ENCODE measurements around the gene MAGEA11. TPM values are rescaled to one million over a fixed set of nuclear protein-coding genes. Genes with fewer than 3 reads are reported as not detected.
"Not testable (repeated sequence)": the region's sequence is repeated elsewhere in the genome, so short reads cannot be mapped to it uniquely, and the experiment has no call there.

Gene MAGEA11
- total and polyA plus RNA-seq, 8 donors = not detected

DNA sequence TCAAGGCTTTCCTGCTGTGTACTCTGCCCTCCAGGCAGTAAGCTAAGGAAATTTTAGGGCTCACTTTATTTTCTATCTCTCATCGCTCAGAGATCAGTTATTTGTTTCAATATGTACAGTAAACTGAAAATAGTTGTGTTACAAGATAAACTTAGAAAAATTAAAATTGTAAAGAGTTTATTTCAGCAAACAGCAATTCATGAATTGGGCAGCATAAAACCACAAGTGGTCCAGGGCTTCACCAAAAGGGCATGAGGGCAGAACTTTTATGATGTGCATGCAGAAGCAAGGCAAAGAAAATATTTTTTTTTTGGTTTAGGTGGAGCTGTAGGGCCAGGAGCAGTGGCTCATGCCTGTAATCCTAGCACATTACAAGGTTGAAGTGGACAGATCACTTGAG is 20.1 kb upstream of the MAGEA11 start:
- FAIRE-seq (no peak), ATAC-seq (no peak), DNase-seq (no peak)
- H3K27me3 ChIP-seq = peaks cover 0 to 10% (median 5%) of the 10 kb centered on the region in 4 donors
- 76 to 93% methylated on average over 1 of the region's 1 CpG for WGBS, 2 donors
- H3K36me3 ChIP-seq = no peaks in the 10 kb centered on the region
- TF ChIP-seq, protein P1, sequence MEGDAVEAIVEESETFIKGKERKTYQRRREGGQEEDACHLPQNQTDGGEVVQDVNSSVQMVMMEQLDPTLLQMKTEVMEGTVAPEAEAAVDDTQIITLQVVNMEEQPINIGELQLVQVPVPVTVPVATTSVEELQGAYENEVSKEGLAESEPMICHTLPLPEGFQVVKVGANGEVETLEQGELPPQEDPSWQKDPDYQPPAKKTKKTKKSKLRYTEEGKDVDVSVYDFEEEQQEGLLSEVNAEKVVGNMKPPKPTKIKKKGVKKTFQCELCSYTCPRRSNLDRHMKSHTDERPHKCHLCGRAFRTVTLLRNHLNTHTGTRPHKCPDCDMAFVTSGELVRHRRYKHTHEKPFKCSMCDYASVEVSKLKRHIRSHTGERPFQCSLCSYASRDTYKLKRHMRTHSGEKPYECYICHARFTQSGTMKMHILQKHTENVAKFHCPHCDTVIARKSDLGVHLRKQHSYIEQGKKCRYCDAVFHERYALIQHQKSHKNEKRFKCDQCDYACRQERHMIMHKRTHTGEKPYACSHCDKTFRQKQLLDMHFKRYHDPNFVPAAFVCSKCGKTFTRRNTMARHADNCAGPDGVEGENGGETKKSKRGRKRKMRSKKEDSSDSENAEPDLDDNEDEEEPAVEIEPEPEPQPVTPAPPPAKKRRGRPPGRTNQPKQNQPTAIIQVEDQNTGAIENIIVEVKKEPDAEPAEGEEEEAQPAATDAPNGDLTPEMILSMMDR (IDR thresholded peaks at IDR 0.05) = no peak
- H3K4me1 ChIP-seq = no peaks in the 10 kb centered on the region
- intact Hi-C loops (cut with DNase I) = no loop called here
- H3K4me3 ChIP-seq = no peak overlapping the region
- H3K27ac ChIP-seq = no peak overlapping the region
- no peaks in the 10 kb centered on the region for H3K9me3 ChIP-seq

DNA sequence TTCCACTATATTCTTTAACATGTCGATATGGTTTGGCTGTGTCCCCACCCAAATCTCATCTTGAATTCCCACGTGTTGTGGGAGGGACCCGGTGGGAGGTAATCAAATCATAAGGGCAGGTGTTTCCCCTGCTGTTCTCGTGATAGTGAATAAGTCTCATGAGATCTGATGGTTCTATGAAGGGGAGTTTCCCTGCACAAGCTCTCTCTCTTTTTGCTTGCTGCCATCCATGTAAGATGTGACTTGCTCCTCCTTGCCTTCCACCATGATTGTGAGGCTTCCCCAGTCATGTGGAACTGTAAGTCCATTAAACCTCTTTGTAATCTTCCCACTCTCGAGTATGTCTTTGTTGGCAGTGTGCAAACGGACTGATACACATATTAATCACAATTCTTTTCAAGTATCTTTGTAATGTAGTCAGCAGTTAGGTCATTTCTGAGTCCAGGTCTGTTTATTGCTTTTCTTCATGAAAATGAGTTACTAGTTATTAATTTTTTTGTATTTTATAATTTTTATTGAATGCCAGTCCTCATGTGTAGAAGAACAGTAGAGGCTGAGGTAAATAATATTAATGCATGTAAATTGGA is 19.1 kb upstream of the MAGEA11 start:
- DNase-seq; intact Hi-C loops (cut with DNase I); H3K4me3 ChIP-seq; H3K4me1 ChIP-seq; H3K36me3 ChIP-seq; FAIRE-seq; H3K27ac ChIP-seq; H3K27me3 ChIP-seq; H3K9me3 ChIP-seq; ATAC-seq: not testable (repeated sequence)
- WGBS, 2 donors = 46 to 66% methylated on average over 6 of the region's 6 CpGs

DNA sequence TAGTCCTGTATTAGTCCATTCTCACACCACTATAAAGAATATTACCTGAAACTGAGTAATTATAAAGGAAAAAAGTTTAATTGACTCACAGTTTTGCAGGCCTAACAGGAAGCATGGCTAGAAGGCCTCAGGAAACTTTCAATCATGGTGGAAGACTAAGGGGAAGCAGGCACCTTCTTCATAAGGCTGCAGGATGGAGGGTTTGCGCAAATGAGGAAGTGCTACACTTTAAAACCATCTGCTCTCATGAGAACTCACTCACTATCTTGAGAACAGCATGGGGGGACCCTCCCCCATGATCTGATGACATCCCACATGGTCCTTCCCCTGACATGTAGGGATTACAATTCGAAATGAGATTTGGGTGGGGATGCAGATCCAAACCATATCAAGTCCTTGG is 12.1 kb upstream of the MAGEA11 start:
- Histone ChIP-seq H3K4me3 (no peak overlapping the region), H3K9me3 (no peaks in the 10 kb centered on the region), H3K27me3 (no peaks in the 10 kb centered on the region), H3K36me3 (no peaks in the 10 kb centered on the region), H3K4me1 (no peaks in the 10 kb centered on the region), H3K27ac (no peak overlapping the region)
- 75 to 79% methylated on average over 2 of the region's 2 CpGs for WGBS, 2 donors
- DNase-seq (no peak), FAIRE-seq (no peak), ATAC-seq (no peak)
- intact Hi-C loops (cut with DNase I) = no loop called here
- TF ChIP-seq, protein P1 (IDR thresholded peaks at IDR 0.05) = no peak

DNA sequence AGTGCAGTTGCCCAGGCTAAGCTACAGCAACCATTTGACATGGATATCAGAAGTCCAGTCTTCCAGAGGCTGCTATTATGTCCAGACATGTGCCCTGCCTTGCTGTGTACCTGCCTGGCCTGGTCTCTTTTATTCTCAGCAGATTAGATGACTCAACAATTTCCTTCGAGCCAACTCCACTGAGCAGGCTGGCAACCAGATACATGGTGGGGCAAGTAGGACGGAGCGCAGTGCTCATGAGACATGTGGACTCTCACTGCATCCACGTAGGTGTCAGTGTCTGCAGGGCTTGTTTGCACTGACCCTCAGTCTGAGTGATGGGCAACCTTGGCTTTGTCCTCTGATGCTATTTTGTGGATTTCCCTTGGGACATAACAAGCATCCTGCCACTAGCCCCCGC is 7.2 kb upstream of the MAGEA11 start:
- no peak for DNase-seq
- no peak overlapping the region for H3K27ac ChIP-seq
- H3K4me3 ChIP-seq = no peak overlapping the region
- TF ChIP-seq, protein P1 (IDR thresholded peaks at IDR 0.05) = no peak
- no peak for ATAC-seq
- peaks cover 0 to 7% (median 0%) of the 10 kb centered on the region in 4 donors for H3K27me3 ChIP-seq
- no peak for FAIRE-seq
- intact Hi-C loops (cut with DNase I) = no loop called here
- WGBS, 2 donors = 76 to 88% methylated on average over 5 of the region's 5 CpGs
- H3K36me3 ChIP-seq = no peaks in the 10 kb centered on the region
- no peaks in the 10 kb centered on the region for H3K4me1 ChIP-seq
- H3K9me3 ChIP-seq = no peaks in the 10 kb centered on the region

DNA sequence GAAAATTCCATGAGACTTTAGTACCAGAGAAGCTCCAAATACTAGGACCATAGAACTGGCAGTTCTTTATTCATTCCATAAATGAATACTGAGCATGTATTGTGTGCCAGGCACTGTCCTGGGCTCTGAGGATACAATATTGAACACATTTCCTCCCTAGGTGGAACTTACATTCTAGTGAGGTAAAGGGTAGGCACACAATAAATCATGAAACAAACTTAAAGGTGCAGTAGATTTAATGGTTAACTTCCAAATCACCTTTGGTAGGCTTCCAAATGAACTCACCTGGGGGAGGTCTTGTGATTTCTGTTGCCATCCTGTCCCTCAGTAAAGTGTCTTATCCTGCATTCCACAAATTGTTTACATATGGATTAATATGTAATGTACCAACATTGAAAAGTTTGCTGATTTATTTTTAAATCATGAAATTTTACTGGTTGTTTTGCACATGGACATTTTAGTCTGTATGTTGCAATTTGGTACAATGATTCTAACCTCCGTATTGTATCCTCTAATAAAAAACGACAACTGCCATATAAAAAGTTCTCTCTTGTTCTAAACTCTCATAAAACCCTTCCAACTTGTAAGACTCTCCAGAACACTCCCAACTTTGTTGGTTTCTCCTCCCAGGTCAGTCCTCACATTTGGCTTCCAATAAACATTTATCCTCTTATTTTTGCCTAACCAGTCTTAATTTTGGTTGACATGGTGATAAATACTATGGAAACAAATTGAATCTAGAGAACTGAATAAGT is 4.5 kb upstream of the MAGEA11 start:
- WGBS, 2 donors = 29 to 33% methylated on average over 2 of the region's 2 CpGs
- H3K4me1 ChIP-seq = no peaks in the 10 kb centered on the region
- intact Hi-C loops (cut with DNase I) = no loop called here
- FAIRE-seq (peak; percentile 29), DNase-seq (no peak), ATAC-seq (no peak)
- H3K4me3 ChIP-seq = no peak overlapping the region
- H3K36me3 ChIP-seq = no peaks in the 10 kb centered on the region
- peaks cover 0 to 7% (median 0%) of the 10 kb centered on the region in 4 donors for H3K27me3 ChIP-seq
- H3K27ac ChIP-seq = no peak overlapping the region
- H3K9me3 ChIP-seq = no peaks in the 10 kb centered on the region
- TF ChIP-seq, protein P1 (IDR thresholded peaks at IDR 0.05) = no peak

Measured in pancreas (tissue), 10 donors.